ENCODE data around the gene SPINT2.
"Not testable (repeated sequence)": the region's sequence is repeated elsewhere in the genome, so short reads cannot be mapped to it uniquely, and the experiment has no call there.

The SPINT2 gene

DNA sequence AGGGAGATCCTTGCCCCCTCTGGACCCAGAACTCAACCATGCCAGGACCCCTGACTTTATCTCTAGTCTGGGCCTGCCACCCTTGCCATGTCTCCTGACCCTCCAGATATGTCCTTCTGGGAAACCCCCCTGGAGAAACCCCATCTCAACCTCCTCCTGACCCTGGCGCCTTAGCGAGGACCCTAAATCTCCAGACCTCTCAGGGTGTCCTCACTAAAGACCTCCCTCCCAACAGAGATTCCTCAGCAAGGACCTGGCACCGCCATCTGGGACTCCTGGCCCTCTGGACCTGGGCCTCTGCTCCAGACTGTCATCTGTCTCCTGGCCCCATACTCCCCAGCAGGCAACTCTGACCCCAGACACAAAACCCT, 56.6 kb downstream of the SPINT2 start:
- DNase-seq (ENCODE audit: low read depth in 2 of 2): no peak

DNA sequence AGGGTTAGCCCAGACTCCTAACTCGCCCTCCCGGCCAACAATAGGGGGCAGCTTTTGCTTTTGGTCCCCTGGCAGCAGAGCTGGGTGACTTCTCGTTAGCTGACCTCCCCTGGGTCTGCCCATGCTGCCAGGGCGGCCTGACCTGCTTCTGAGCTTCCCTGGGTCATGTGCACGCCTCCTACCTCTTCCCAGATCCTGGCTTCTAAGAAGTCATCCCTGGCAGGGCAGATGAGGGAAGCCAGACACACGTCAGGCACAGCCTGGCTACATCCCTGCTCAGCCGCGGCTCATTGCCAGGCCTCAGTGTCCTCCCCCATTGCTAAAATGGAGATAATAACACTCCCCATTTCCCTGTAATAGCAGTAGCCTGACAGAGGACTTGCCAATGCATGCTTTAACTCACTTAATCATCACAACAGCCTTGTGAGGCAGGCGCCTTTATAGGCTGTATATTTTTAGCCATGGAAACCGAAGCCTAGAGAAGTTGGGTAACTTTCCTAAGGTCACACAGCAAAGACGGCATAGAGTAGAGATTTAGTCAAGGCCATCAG, 57.3 kb downstream of the SPINT2 start:
- DNase-seq (ENCODE audit: low read depth in 2 of 2): no peak

DNA sequence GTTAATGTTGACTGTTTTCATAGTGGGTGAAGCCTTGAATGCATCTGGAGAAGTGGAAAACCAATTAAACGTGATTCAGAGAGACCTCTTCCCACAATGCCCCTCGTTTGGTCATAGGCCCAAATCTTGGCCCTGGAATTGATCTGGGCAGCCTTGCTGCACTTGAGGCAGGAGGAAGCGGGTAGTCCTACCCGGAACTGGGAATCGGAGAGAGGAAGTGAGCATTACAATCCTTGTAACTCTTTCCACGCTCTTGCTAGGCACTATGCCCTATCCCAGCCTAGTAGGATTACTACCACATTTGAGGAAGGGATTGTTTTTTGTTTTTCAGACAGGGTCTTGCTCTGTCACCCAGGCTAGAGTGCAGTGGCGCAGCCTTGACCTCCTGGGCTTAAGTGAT, 58.9 kb downstream of the SPINT2 start:
- DNase-seq (ENCODE audit: low read depth in 2 of 2): no peak

DNA sequence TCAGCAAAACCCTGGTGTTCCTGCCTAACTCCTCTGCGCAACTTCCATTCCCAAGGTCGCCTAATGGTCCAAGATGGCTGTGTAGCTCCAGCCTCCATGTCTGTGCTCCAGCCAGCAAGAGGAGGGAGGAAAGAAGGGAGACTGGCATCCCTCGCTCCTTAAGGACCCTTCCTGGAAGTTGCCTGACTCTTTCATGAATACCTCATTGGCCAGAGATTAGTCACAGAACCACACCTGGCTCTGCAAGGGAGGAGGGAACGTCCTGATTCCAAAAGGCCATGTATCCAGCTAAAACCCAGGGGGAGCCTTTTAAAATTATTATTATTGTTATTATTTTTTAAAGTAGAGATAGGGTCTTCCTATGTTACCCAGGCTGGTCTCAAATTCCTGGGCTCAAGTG, 60.1 kb downstream of the SPINT2 start:
- no peak for DNase-seq (ENCODE audit: low read depth in 2 of 2)

DNA sequence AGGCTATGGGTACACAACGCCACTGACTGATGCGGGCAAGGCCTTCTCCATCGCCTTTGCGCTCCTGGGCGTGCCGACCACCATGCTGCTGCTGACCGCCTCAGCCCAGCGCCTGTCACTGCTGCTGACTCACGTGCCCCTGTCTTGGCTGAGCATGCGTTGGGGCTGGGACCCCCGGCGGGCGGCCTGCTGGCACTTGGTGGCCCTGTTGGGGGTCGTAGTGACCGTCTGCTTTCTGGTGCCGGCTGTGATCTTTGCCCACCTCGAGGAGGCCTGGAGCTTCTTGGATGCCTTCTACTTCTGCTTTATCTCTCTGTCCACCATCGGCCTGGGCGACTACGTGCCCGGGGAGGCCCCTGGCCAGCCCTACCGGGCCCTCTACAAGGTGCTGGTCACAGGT, 62.2 kb downstream of the SPINT2 start:
- no peak for DNase-seq (ENCODE audit: low read depth in 2 of 2)

DNA sequence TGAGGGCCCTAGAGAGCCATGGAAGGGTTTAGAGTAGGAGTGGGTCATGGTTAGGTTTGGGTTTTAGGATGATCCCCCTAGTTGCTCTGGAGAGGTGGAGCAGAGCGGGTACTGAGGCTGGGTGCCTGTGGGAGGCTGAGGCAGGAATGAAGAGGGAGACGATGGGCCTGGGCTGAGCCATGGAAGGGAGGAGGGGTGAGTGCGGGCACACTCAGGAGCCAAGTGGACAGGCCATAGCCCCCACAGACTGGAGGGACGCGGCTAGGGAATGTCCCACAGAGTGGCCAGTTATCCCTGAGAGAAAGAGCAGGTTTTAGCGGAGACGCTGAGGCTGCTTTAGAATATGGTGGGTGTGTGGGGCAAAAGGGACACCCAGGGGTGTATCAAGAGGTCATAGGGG, 65.3 kb downstream of the SPINT2 start:
- no peak for DNase-seq (ENCODE audit: low read depth in 2 of 2)

DNA sequence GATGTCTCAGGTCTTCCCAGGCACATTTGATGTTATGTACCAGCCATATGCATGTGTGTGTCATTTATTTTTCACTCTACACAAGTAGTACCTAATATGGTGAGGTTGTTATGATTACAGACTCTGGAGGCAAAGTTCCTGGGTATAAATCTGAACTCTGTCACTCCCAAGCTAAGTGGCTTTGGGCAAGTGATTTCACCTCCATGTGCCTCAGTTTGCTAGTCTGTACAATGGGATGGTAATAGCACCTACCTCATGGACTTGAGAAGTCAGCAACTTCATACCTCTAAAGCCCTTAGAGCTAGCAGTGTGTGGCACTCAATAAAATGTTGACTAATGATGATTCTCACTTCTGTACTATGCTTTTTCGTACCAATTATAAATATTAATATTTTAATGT, 67.4 kb downstream of the SPINT2 start:
- DNase-seq (ENCODE audit: low read depth in 2 of 2): no peak

DNA sequence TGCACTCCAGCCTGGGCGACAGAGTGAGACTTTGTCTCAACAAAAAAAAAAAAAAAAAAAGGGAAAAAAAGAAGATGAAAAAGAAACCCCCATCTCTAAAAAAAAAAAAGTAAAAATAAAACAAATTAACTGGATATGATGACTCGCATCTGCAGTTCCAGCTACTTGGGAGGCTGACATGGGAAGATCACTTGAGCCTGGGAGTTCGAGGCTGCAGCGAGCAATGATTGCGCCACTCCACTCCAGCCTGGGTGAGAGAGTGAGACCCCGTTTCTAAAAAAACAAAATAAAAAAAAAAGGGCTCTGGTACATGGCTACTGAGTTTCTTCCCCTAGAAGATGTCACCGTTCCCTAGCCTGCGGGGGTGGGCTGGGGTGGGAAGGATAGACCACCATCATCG, 68.9 kb downstream of the SPINT2 start:
- DNase-seq (ENCODE audit: low read depth in 2 of 2): no peak

DNA sequence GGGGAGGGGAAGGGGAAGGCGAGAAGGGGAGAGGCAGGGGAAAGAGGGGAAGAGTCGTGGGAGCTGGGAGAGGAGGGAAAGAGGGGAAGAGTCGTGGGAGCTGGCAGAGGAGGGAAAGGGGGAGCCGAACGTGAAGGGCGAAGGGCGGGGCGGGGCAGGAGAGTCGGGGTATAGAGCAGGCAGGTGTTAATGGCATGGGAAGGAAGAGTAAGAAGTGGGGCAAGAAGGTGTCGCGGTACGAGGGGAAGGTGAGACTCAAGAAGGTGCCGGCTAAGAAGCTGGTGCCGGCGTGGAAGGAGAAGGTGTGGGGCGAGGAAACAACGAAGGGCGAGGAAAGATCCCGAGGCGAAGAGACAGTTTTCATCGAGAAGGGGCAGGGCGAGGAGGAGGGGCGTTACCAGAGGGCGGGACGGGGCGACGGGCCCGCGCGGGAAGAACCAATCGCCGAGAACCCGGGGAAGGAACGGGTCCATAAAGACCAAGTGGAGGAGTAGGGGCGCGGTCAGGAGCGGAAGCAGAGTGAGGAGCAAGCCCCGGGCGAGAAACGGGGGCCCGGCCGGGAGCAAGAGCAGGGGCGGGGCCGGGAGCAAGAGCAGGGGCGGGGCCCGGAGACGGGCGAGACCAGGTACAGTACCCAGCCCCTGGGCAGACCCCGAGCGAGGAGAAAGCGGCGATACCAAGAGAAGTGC, 71.7 kb downstream of the SPINT2 start:
- DNase-seq (ENCODE audit: low read depth in 2 of 2): peak; percentile 93 to 97

DNA sequence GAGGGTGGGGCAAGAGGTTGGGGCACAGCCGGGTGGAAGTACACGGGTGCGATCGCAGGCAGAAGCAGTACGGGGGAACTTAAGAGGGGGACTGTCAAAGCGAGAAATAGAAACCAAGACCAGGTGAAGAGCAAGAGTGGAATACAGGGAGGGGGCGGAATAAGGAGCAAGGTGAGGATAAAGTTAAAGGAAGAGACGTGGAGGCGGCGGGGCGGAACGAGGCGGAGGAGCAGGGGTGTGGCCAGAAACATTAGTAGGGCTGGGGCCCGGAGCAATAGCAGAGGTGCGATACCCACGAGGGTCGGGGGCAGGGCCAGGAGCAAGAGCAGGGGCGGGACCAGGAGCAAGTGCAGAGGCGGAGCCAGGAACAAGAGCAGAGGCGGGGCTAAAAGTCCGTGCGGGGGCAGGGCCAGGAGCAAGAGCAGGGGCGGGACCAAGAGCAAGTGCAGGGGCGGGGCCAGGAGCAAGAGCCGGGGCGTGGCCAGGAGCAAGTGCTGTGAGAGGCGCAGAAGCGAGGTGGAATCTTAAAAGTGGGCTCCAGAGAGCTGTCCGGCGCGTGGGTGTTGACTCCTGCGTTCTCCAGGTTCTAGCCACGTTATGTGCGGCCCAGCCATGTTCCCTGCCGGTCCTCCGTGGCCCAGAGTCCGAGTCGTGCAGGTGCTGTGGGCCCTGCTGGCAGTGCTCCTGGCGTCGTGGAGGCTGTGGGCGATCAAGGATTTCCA, 72.4 kb downstream of the SPINT2 start:
- peak; percentile 92 to 93 for DNase-seq (ENCODE audit: low read depth in 2 of 2)

DNA sequence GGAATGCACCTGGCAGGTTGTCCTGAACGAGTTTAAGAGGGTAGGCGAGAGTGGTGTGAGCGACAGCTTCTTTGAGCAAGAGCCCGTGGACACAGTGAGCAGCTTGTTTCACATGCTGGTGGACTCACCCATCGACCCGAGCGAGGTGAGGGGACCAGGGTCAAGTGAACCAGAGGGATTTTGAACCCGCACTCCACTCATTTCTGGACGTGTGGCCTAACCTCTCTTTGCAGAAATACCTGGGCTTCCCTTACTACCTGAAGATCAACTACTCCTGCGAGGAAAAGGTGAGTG, 72.9 kb downstream of the SPINT2 start:
- DNase-seq (ENCODE audit: low read depth in 2 of 2): no peak

DNA sequence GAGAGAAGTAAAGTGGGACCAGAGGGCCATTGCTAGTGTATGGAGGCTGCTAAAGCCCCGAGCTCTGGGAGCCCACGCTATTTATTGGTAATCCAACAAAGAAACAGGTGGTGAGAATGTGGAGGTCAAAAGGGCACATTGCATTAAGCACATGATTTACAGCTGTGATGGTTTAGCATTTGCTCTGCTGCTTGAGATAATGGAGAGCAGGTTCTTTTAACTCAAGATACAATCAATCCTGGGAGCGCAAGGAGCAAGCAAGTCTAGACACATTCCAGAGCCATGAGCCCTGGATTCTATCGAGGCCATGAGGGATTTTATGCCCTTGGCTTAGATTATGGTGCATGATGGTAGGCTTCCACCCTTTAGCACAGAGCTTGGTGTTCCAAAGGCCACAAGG, 74.6 kb downstream of the SPINT2 start:
- not testable (repeated sequence) for DNase-seq (ENCODE audit: low read depth in 2 of 2)

DNA sequence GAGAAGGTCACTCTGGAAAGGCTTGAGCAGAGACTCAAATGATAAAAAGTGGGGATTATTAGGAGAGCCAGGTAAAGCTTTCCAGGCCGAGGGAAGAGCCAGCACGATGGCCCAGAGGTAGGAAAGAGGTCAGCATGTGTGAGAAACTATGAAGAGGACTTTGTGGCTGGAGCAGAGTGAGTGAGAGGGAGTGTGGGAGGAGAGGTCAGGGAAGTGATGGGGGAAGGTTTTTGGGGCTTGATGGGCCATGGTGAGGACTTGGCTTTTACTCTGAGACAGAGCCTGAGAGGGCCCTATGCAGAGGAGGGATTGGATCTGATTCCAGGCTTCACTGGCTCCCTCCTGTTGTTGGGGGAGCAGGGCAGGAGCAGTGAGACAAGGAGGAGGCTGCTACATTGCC, 76.6 kb downstream of the SPINT2 start:
- DNase-seq (ENCODE audit: low read depth in 2 of 2): no peak
